ENCODE data around the gene HSPG2.
"Not testable (repeated sequence)": the region's sequence is repeated elsewhere in the genome, so short reads cannot be mapped to it uniquely, and the experiment has no call there.

Gene HSPG2

DNA sequence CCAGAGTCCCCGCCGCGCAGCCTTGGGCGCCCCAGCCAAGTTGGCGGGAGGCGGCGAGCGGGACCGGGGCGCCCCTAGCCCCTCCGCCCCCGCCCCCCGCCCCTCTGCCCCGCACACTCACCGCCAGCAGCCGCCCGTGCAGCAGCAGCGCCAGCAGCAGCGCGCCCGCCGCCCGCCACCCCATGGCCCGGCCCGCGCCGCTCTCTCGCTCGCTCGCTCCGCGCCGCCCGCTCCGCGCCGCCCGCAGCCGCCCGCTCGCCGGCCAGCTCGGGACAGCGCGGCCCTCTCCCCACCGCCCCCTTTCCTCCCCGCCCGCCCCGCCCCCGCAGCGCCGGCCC lies at the start of gene HSPG2:
TSS of gene HSPG2 (minus strand) at position 277 of the 338 bp plus-strand sequence. CDS start at position 184, 93 bp downstream.
- DNase-seq = no peak

GRCh38 chr1:21986386-21986785 lies 49.3 kb upstream of the HSPG2 start:
- DNase-seq = not testable (repeated sequence)

- not testable (repeated sequence) for DNase-seq
These were observed 48.8 kb upstream of the HSPG2 start for GRCh38 chr1:21985893-21986292.

GRCh38 chr1:21983539-21983938 lies 46.4 kb upstream of the HSPG2 start:
- not testable (repeated sequence) for DNase-seq

DNA sequence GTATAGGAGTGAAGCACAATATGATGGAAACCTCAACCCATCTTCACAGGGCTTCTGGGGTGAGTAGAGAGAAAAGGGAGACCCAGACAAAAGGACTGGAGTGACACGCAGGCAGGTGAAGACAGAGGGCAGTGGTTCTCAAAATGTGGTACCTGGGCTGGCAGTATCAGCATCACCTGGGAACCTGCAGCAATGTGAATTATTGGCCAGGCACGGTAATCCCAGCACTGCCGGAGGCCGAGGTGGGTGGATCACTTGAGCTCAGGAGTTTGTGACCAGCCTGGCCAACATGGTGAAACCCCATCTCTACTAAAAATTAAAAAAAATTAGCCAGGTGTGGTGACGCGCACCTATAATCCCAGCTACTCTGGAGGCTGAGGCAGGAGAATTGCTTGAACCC lies 45.0 kb upstream of the HSPG2 start:
- DNase-seq = not testable (repeated sequence)

GRCh38 chr1:21981253-21981652 lies 44.1 kb upstream of the HSPG2 start:
- not testable (repeated sequence) for DNase-seq

GRCh38 chr1:21980515-21981220 lies 43.6 kb upstream of the HSPG2 start:
- DNase-seq = not testable (repeated sequence)

DNA sequence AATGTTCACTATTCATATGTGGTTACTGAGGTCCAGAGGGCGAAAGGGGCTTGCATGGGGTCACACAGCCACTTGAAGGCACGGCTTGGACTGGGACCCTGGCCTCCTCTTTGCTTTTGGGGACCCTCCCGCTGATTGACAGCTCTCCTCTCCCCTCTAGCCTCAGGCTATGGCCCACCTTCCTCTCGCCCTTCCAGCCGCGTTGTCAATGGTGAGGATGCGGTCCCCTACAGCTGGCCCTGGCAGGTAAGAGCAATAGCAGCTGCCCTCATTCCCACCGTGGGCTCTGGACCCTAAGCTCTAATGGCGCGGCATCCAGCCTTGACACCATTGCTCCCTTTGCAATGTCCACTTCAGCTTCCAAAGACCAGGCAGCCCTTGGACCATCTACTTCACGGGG lies 41.1 kb upstream of the HSPG2 start:
- not testable (repeated sequence) for DNase-seq

DNA sequence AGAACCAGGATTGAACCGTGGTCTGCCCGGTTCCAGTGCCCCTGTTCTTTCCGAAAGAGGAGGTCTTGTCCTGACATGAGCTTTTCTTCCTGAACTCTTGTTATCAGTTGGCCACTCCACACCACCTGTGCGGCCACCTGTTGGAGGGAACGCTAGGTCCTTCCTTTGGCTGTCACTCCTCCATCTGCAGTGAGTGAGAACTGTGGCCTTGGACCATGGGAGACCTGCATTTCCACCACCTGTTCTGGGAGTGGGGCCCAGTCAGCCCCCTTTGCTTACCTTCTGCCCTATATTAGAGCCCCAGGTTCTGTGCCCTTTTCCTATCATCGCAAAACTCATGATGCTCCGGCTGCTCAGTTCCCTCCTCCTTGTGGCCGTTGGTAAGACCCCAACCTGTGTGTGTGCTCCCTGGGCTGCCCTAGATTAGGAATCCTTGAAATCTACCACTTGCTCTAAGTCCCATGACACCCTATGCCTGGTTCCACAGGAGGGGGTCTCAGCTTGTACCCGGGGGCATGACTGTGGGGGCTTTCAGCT lies 39.7 kb upstream of the HSPG2 start, which contains the start of gene CELA3B:
TSS of gene CELA3B (plus strand) at position 320 of the 537 bp plus-strand sequence. CDS start at position 338, 18 bp downstream.
- DNase-seq = not testable (repeated sequence)

DNA sequence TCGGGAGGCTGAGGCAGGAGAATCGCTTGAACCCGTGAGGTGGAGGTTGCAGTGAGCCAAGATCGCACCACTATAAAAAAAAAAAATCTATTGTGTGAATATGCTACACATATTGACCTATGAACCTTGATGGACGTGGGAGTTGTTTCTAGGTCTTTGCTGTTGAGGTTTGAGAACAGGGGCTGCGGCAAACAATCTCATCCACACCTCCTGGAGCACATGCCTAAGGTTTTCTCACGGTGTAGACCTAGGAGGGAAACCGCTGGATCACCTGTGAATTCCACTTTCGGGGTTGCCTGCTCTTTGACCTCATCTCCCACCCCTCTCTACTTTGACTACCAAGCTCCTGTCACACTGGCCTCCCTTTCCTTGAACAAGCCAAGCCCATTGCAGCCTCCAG lies 38.2 kb upstream of the HSPG2 start:
- DNase-seq = not testable (repeated sequence)

DNA sequence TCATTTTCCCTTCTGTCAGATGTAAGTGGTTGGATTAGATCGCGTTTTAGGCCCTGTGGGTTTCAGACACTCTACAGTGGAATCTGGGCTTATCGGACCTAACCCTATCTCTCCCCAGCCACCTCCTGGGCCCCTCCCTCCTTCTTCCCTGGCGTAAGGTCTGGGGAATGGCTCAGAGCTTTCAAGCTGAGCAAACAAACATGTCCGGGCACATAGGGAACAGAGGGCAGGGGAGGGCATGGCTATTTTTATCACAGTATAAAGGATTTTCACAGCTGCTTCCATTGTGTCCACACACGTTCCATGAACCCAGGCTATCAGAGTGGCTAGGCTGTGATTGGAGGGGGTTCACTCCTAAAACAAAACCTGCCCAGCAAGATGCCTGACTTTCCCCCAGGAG lies 37.6 kb upstream of the HSPG2 start:
- DNase-seq = not testable (repeated sequence)

- DNase-seq = not testable (repeated sequence)
These were observed 36.8 kb upstream of the HSPG2 start for GRCh38 chr1:21973948-21974347.

DNA sequence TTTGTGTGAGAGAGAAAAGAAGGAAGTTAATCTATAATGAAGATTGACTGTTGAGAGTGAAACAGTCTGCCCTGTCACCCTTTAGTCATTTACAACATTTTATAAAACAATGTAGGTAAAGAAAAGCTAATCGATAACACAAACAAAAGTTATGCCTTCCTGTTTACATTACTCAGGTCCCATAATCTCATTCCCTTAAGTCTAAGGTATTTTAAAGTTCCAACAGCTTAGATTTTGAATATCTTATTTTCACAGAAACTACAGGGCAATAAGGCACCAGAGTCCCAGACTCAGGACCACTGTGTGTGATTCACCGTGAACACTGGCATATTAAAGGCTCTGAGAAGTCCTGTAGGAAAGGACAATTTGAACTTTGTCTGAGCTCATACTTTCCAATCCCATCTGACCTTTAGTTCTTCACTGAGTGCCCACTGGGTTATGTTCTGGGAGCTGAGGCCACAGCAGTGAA lies 35.9 kb upstream of the HSPG2 start:
- not testable (repeated sequence) for DNase-seq

DNA sequence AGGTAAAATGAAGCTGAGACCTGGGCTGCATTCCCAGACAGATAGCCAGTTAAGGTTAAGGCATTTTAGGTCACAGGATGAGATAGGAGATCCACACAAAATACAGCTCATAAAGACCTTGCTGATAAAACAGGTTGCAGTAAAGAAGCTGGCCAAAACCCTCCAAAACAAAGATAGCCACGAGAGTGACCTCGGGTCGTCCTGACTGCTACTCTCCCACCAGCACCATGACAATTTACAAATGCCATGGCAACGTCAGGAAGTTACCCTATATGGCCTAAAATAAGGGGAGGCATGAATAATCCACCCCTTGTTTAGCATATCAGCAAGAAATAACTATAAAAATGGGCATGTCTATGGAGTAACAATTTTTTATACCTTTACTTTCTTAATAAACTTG lies 33.4 kb upstream of the HSPG2 start:
- not testable (repeated sequence) for DNase-seq

- not testable (repeated sequence) for DNase-seq
These were observed 32.0 kb upstream of the HSPG2 start for GRCh38 chr1:21969066-21969465.

DNA sequence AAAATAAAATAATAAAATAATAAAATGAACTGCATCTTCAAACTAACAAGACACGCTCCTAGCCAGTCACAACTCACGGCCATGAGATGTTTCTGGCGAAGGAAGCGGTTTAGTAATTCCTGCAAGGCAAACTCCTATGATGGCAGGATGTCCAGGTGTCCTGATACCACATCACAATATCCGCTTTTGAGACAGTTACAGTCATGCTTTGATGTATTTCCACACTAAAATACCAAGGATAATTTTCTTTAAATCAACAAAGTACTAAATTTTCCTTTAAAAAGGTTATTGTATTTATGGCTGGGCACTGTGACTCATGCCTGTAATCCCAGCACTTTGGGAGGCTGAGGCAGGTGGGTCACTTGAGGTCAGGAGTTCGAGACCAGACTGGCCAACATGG lies 30.1 kb upstream of the HSPG2 start:
- DNase-seq = not testable (repeated sequence)

- no peak for DNase-seq
These were observed 29.3 kb upstream of the HSPG2 start for GRCh38 chr1:21966247-21967000.

DNA sequence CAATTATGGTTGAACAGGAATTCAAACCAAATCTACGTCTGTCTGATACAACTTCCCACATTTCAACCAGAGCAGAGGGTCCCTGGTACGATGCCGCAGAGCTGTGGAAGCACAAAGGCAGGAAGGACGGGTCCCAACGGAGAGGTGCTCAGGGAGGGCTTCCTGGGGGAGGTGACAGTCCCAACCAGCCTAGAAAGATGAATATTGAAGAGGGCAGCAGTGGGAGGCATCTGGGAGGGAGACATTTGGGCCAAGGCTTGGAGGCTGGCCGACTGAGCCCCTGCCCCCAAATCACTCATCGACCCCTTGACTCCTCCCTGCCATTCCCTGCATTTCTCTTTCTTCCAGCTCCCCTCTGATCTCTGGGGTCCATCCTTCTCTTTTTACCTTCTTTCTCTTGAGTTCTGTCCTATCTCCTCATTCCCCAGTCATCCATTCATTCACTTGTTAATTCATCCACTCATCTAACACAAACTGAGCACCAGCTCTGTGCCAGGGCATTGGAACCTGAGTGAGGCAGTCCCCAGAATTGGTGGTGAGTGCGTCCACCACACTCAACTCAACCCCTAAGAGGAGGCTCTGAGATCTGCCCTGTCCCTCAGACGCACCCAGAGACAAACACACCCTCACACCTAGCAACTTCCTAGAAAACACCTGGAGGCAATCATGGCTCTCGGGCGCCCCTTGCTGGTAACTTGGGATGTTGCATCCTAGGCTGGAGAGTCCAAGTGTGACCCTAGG lies 26.5 kb upstream of the HSPG2 start:
- DNase-seq = peak; percentile 87

DNA sequence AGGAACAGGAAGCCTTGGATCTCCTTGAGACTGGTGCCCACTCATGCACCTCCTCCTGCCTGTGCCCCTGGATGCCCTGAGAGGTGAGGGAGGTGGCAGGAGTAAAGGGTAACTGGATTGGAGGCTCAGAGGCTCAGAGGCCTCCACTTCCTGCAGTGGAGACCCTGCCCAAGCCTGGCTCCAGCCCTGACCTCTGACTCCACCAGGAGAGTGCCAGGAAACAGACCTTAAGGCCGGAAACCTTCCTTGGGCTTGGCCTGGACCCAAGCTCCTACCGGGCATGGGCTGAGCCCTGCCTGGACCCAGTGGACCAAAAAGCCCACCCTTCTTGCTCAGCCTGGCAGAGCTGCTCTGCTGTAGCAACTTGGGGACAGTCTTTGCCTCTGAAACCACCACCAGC lies 24.7 kb upstream of the HSPG2 start:
- no peak for DNase-seq

DNA sequence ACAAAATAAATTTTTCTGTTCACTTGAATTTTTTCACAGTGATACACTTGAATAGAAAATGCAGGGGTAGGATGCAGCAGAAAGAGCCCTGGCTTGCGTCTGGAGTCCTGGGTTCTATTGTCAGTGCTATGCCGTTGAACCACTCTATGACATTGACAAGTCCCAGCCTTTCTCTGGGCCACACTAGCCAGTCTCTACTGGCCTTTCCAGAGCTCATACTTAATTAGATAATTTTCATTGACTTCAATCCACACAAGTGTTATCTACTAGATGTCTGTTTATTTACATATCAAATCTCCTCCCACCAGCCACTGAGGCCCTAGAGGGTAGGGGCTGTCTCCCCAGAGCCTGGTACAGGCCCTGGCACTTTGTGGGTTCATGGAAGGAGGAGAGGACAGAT lies 24.2 kb upstream of the HSPG2 start:
- no peak for DNase-seq

DNA sequence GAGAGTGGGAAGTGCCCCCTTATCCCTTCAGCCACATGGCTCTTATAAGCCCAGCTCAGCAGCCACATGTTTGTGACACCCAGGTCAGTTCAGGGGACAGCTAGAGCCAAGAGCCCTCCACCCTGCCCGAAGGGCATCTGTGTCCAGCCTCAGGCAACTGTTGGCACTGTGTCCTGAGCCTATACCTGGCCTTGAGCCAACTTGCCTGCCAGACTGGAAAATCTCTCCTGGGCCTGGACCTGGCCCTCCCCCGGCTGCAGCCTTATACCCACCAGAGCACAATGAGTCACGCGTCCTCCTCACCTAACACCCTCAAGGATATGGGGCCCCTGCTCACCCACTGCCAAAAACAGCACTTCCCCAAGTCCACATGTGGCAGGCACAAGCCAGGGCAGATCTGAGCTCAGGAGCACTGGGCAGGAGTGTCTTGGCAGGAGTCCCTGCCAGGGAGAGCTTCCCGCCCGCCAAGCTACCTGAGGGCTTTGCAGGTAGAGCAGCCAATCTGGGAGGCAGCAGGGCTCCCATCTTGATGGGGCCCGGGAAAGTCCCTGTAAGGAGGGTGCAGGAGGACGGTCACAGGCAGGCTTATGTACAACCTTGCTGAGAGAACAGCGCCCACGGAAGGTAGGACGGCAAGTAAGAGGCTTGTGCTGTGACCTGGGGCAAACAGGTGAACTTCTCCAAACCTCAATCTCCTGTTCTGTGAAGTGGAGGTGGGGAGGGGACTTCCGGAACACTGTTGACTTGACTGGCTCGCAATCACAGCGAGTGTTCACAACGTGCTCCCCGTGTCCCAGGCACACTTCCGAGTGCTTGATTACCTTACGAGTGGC lies 19.8 kb upstream of the HSPG2 start:
- peak; percentile 41 for DNase-seq

All from activated CD4-positive, CD25-positive, alpha-beta regulatory T cell treated with anti-CD3 and anti-CD28 coated beads, Interleukin-2, amount 50 U/mL, for 72 hours (primary cell).